Parathyroid adenoma (tissue), 2 donors: ENCODE measurements around the gene BIN1.

Source experiments
- H2AFZ ChIP-seq: fragments of 300-600 bp; sonication (generic); one replicate; pipeline ENCODE4 v1.7.0; 2017; ENCODE audit warnings: antibody characterized with exemption, mild to moderate bottlenecking
- H3K27ac ChIP-seq: fragments of 300-600 bp; sonication (generic); one replicate; pipeline ENCODE4 v1.7.0; 2017
- H3K27me3 ChIP-seq: fragments of 300-600 bp; sonication (generic); one replicate; pipeline ENCODE4 v1.7.0; 2017; ENCODE audit warnings: low read length; ENCODE audit not compliant: control insufficient read depth, insufficient read depth
- H3K36me3 ChIP-seq: fragments of 300-600 bp; sonication (generic); one replicate; pipeline ENCODE4 v1.7.0; 2017; ENCODE audit warnings: low read length; ENCODE audit not compliant: control insufficient read depth, insufficient read depth
- H3K4me1 ChIP-seq: fragments of 300-600 bp; sonication (generic); one replicate; pipeline ENCODE4 v1.7.0; 2017; ENCODE audit warnings: control low read depth
- H3K4me2 ChIP-seq: fragments of 300-600 bp; sonication (generic); one replicate; pipeline ENCODE4 v1.7.0; 2017; ENCODE audit warnings: low read length
- H3K4me3 ChIP-seq: fragments of 300-600 bp; sonication (generic); one replicate; pipeline ENCODE4 v1.7.0; 2017; ENCODE audit warnings: low read depth, low read length
- H3K79me2 ChIP-seq: fragments of 300-600 bp; sonication (generic); one replicate; pipeline ENCODE4 v1.7.0; 2017; ENCODE audit warnings: control low read depth
- H3K9ac ChIP-seq: fragments of 300-600 bp; sonication (generic); one replicate; pipeline ENCODE4 v1.7.0; 2017; ENCODE audit warnings: mild to moderate bottlenecking
- H3K9me3 ChIP-seq: fragments of 300-600 bp; sonication (generic); one replicate; pipeline ENCODE4 v1.7.0; 2017; ENCODE audit warnings: low read length; ENCODE audit not compliant: control insufficient read depth
- TF ChIP-seq, protein P1 (sequence below): fragments of 300-600 bp; sonication (generic); IDR thresholded peaks from one replicate; pipeline ENCODE4 v1.7.0; 2017; ENCODE audit warnings: antibody characterized with exemption, mild to moderate bottlenecking
- donor health status: primary hyperparathyroidism.

The BIN1 gene

DNA sequence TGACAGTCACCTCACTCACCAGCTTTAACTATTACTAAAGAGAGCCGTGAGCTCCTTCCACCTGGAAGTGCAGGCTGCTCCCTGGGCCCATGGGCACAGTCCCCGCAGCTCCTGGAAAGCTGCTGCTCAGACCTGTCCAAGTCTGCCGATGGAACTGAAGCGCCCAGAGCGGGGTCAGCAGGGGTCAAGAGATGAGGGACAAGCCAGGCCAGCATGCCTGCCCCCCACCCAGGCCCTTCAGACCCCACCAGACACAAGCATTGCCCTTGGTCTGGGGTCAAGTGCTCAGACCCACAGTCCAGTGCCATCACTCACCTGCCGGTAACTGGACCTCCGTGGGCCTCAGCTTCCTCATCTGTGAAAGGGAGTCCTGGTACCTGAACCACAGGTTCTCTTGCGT is 59.9 kb downstream of the BIN1 start:
- H3K9ac ChIP-seq: no peak overlapping the region
- no peaks in the 10 kb centered on the region for H3K9me3 ChIP-seq
- H3K36me3 ChIP-seq: no peaks in the 10 kb centered on the region
- no peaks in the 10 kb centered on the region for H3K4me1 ChIP-seq
- no peak overlapping the region for H3K4me3 ChIP-seq
- H3K27ac ChIP-seq: no peak overlapping the region
- no peak overlapping the region for H3K4me2 ChIP-seq
- no peaks in the 10 kb centered on the region for H3K27me3 ChIP-seq
- no peaks in the 10 kb centered on the region for H3K79me2 ChIP-seq
- H2AFZ ChIP-seq: no peak overlapping the region
- TF ChIP-seq, protein P1, sequence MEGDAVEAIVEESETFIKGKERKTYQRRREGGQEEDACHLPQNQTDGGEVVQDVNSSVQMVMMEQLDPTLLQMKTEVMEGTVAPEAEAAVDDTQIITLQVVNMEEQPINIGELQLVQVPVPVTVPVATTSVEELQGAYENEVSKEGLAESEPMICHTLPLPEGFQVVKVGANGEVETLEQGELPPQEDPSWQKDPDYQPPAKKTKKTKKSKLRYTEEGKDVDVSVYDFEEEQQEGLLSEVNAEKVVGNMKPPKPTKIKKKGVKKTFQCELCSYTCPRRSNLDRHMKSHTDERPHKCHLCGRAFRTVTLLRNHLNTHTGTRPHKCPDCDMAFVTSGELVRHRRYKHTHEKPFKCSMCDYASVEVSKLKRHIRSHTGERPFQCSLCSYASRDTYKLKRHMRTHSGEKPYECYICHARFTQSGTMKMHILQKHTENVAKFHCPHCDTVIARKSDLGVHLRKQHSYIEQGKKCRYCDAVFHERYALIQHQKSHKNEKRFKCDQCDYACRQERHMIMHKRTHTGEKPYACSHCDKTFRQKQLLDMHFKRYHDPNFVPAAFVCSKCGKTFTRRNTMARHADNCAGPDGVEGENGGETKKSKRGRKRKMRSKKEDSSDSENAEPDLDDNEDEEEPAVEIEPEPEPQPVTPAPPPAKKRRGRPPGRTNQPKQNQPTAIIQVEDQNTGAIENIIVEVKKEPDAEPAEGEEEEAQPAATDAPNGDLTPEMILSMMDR: no peak

GRCh38 chr2:127046579-127046978 is 60.4 kb downstream of the BIN1 start:
- TF ChIP-seq, protein P1: no peak
- H3K4me1 ChIP-seq: no peaks in the 10 kb centered on the region
- H3K4me3 ChIP-seq: no peak overlapping the region
- no peaks in the 10 kb centered on the region for H3K9me3 ChIP-seq
- H3K9ac ChIP-seq: no peak overlapping the region
- H2AFZ ChIP-seq: no peak overlapping the region
- no peaks in the 10 kb centered on the region for H3K79me2 ChIP-seq
- no peak overlapping the region for H3K27ac ChIP-seq
- H3K4me2 ChIP-seq: no peak overlapping the region
- no peaks in the 10 kb centered on the region for H3K27me3 ChIP-seq
- no peaks in the 10 kb centered on the region for H3K36me3 ChIP-seq

DNA sequence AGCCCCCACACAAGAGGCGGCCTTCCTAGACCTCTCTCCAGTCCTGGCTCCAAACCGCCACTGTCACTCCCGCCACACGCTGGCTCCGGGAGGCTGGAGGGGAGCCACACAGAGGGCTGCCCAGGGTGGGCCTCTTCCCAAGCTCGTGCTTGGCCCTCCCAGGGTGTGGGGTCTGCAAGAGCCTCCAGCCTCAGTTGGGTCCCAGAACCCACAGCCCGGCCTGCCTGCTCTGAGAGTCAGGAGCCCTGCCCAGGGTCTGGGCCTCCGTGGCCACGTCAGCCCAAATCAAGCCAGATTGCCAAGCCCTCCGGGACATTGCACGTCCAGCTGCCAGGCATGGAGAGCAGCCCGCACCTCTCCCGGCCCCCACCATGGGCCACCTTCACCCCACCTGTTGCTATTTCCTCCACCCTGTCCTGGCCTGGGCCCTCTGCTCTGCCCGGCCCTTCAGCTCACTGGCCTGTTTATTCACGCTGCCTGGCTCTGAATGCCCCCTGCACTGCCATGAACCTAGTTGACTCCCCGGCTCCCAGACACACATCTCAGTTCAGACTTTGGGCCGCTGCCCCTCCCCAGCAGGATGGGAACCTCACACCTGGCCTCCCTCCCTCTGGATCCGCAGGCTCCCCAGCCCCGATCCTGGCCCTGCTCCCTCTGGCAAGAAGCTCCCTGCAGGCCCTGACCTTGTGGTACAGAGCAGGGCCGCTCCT is 61.0 kb downstream of the BIN1 start:
- Histone ChIP-seq H3K4me1 (no peaks in the 10 kb centered on the region), H3K27me3 (no peaks in the 10 kb centered on the region), H2AFZ (no peak overlapping the region), H3K79me2 (no peaks in the 10 kb centered on the region), H3K4me3 (no peak overlapping the region), H3K9me3 (no peaks in the 10 kb centered on the region), H3K27ac (no peak overlapping the region), H3K36me3 (no peaks in the 10 kb centered on the region), H3K4me2 (no peak overlapping the region), H3K9ac (no peak overlapping the region)
- TF ChIP-seq, protein P1: no peak

- TF ChIP-seq, protein P1: no peak
- Histone ChIP-seq H3K9me3 (no peaks in the 10 kb centered on the region), H3K4me1 (no peaks in the 10 kb centered on the region), H2AFZ (no peak overlapping the region), H3K9ac (no peak overlapping the region), H3K79me2 (no peaks in the 10 kb centered on the region), H3K27ac (no peak overlapping the region), H3K36me3 (no peaks in the 10 kb centered on the region), H3K27me3 (no peaks in the 10 kb centered on the region), H3K4me2 (no peak overlapping the region), H3K4me3 (no peak overlapping the region)
These were observed 61.8 kb downstream of the BIN1 start for GRCh38 chr2:127044977-127045661.
